GM18520 (cell line): ENCODE results near the gene NUP210L.

Experiments
- ATAC-seq: cut with Tn5 transposase; IDR thresholded peaks from one replicate; pipeline ENCODE4 v1.9.1; 2021; ENCODE audit not compliant: unreplicated experiment

NUP210L gene

GRCh38 chr1:154154534-154155191, at the start of gene NUP210L:
Gene NUP210L (minus strand): TSS chr1:154155073.
- ATAC-seq: no peak

- ATAC-seq: no peak
Measured at GRCh38 chr1:154199563-154199879, 44.6 kb upstream of the NUP210L start.

GRCh38 chr1:154198756-154199562, 44.1 kb upstream of the NUP210L start:
- no peak for ATAC-seq

GRCh38 chr1:154193821-154194220, 38.9 kb upstream of the NUP210L start:
- ATAC-seq: no peak

- no peak for ATAC-seq
Measured at GRCh38 chr1:154192476-154192875, 37.6 kb upstream of the NUP210L start.

- ATAC-seq: no peak
Measured at GRCh38 chr1:154191990-154192461, 37.2 kb upstream of the NUP210L start, which contains the start of gene TPM3. Gene TPM3 (minus strand): TSS chr1:154192100. CDS start chr1:154192018, 82 bp downstream.

- no peak for ATAC-seq
Measured at GRCh38 chr1:154190550-154190949, 35.7 kb upstream of the NUP210L start.

- no peak for ATAC-seq
Measured at GRCh38 chr1:154186852-154187501, 32.1 kb upstream of the NUP210L start.

GRCh38 chr1:154186177-154186576, 31.3 kb upstream of the NUP210L start:
- ATAC-seq: no peak

- ATAC-seq: peak; percentile 82
Measured at GRCh38 chr1:154183046-154183915, 28.4 kb upstream of the NUP210L start.

GRCh38 chr1:154182344-154183045, 27.6 kb upstream of the NUP210L start:
- no peak for ATAC-seq

GRCh38 chr1:154181944-154182343, 27.1 kb upstream of the NUP210L start:
- ATAC-seq: no peak

GRCh38 chr1:154179946-154180687, 25.2 kb upstream of the NUP210L start:
- ATAC-seq: no peak

- no peak for ATAC-seq
Measured at GRCh38 chr1:154178911-154179811, 24.3 kb upstream of the NUP210L start.

GRCh38 chr1:154178013-154178412, 23.1 kb upstream of the NUP210L start:
- ATAC-seq: no peak

- no peak for ATAC-seq
Measured at GRCh38 chr1:154176337-154176736, 21.5 kb upstream of the NUP210L start.

- ATAC-seq: no peak
Measured at GRCh38 chr1:154174654-154175053, 19.8 kb upstream of the NUP210L start.

- no peak for ATAC-seq
Measured at GRCh38 chr1:154171880-154172279, 17.0 kb upstream of the NUP210L start.

GRCh38 chr1:154171223-154171583, 16.3 kb upstream of the NUP210L start:
- no peak for ATAC-seq
